ENCODE measurements around the gene RGS16. TPM values are rescaled to one million over a fixed set of nuclear protein-coding genes. Genes with fewer than 3 reads are reported as not detected.

The RGS16 gene
- total RNA-seq, 1 experiment from 2014 or later: 6.5 TPM

- Histone ChIP-seq H3K9ac (ENCODE audit: low read length) (no peak overlapping the region), H3K4me1 (ENCODE audit: control insufficient read depth in 1 of 2, insufficient read depth in 2 of 2, low read length in 2 of 2) (no peaks in the 10 kb centered on the region), H3K9me2 (ENCODE audit: insufficient read depth) (no peaks in the 10 kb centered on the region), H3K4me3 (replicated peaks in 1 of 2; ENCODE audit: low read depth in 1 of 2, low read length in 2 of 2) (no peak overlapping the region), H3K4me2 (ENCODE audit: low read length) (no peak overlapping the region), H3K27me3 (ENCODE audit: insufficient read depth, low read length) (no peaks in the 10 kb centered on the region), H3K79me2 (ENCODE audit: insufficient read depth, low read length) (no peaks in the 10 kb centered on the region), H3K27ac (ENCODE audit: low read depth, low read length) (no peak overlapping the region), H4K20me1 (ENCODE audit: insufficient read depth) (no peaks in the 10 kb centered on the region), H3K9me3 (ENCODE audit: control insufficient read depth in 1 of 2, insufficient read depth in 1 of 2, low read depth in 1 of 2, low read length in 2 of 2) (no peaks in the 10 kb centered on the region), H2AFZ (ENCODE audit: low read depth, low read length, poor library complexity, severe bottlenecking) (no peak overlapping the region), H3K36me3 (ENCODE audit: control insufficient read depth in 1 of 2, insufficient read depth in 2 of 2, low read length in 2 of 2) (no peaks in the 10 kb centered on the region)
- ATAC-seq: no peak
- no TSS peak for BruUV-seq (replicated peaks)
- POLR2A ChIA-PET: no interaction called here
- RAD21 ChIA-PET (ENCODE audit: low non-redundant PET in 1 of 2, low total read pairs in 2 of 2, uncharacterized antibody in 2 of 2, unreplicated experiment in 2 of 2): no interaction called here
- DNase-seq (ENCODE audit: low read depth, low spot score): no peak
- intact Hi-C loops (cut with micrococcal nuclease): no loop called here
- CTCF ChIA-PET: no interaction called here
- TF ChIP-seq EZH2 (IDR thresholded peaks at IDR 0.05) (no peak), SP1 (IDR thresholded peaks at IDR 0.05; ENCODE audit: low read depth) (no peak), POLR2A (IDR thresholded peaks at IDR 0.05; ENCODE audit: borderline replicate concordance, extremely low read depth, insufficient read depth, insufficient read length) (no peak), ZNF274 (IDR thresholded peaks at IDR 0.05; ENCODE audit: low read depth, low read length) (no peak), JUND (IDR thresholded peaks at IDR 0.05) (no peak), FOSL1 (IDR thresholded peaks at IDR 0.05; ENCODE audit: low read depth) (no peak), CBX3 (IDR thresholded peaks at IDR 0.05; ENCODE audit: low read depth) (no peak), SRF (IDR thresholded peaks at IDR 0.05; ENCODE audit: low read depth) (no peak), TCF7L2 (IDR thresholded peaks at IDR 0.05; ENCODE audit: borderline replicate concordance, extremely low read depth, insufficient read depth, insufficient read length) (no peak), ZFX (IDR thresholded peaks at IDR 0.05) (no peak), RAD21 (IDR thresholded peaks at IDR 0.05; ENCODE audit: low read depth) (no peak), EGR1 (IDR thresholded peaks at IDR 0.05; ENCODE audit: low read depth) (no peak), EZH2phosphoT487 (IDR thresholded peaks at IDR 0.05; ENCODE audit: borderline replicate concordance) (no peak), MAX (IDR thresholded peaks at IDR 0.05) (no peak)
- TF ChIP-seq, protein P1, sequence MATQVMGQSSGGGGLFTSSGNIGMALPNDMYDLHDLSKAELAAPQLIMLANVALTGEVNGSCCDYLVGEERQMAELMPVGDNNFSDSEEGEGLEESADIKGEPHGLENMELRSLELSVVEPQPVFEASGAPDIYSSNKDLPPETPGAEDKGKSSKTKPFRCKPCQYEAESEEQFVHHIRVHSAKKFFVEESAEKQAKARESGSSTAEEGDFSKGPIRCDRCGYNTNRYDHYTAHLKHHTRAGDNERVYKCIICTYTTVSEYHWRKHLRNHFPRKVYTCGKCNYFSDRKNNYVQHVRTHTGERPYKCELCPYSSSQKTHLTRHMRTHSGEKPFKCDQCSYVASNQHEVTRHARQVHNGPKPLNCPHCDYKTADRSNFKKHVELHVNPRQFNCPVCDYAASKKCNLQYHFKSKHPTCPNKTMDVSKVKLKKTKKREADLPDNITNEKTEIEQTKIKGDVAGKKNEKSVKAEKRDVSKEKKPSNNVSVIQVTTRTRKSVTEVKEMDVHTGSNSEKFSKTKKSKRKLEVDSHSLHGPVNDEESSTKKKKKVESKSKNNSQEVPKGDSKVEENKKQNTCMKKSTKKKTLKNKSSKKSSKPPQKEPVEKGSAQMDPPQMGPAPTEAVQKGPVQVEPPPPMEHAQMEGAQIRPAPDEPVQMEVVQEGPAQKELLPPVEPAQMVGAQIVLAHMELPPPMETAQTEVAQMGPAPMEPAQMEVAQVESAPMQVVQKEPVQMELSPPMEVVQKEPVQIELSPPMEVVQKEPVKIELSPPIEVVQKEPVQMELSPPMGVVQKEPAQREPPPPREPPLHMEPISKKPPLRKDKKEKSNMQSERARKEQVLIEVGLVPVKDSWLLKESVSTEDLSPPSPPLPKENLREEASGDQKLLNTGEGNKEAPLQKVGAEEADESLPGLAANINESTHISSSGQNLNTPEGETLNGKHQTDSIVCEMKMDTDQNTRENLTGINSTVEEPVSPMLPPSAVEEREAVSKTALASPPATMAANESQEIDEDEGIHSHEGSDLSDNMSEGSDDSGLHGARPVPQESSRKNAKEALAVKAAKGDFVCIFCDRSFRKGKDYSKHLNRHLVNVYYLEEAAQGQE (IDR thresholded peaks at IDR 0.05; ENCODE audit: low read depth): no peak
- TF ChIP-seq, protein P2, sequence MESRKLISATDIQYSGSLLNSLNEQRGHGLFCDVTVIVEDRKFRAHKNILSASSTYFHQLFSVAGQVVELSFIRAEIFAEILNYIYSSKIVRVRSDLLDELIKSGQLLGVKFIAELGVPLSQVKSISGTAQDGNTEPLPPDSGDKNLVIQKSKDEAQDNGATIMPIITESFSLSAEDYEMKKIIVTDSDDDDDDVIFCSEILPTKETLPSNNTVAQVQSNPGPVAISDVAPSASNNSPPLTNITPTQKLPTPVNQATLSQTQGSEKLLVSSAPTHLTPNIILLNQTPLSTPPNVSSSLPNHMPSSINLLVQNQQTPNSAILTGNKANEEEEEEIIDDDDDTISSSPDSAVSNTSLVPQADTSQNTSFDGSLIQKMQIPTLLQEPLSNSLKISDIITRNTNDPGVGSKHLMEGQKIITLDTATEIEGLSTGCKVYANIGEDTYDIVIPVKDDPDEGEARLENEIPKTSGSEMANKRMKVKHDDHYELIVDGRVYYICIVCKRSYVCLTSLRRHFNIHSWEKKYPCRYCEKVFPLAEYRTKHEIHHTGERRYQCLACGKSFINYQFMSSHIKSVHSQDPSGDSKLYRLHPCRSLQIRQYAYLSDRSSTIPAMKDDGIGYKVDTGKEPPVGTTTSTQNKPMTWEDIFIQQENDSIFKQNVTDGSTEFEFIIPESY (IDR thresholded peaks at IDR 0.05; ENCODE audit: extremely low read depth, insufficient replicate concordance, low read length): no peak
These were observed 47.1 kb upstream of the RGS16 start for GRCh38 chr1:182651339-182651724.

All from HCT116 (cell line).